T-cell (primary cell): ENCODE data around the gene COX4I1. TPM values are rescaled to one million over a fixed set of nuclear protein-coding genes. Genes with fewer than 3 reads are reported as not detected.
"Not testable (repeated sequence)": the region's sequence is repeated elsewhere in the genome, so short reads cannot be mapped to it uniquely, and the experiment has no call there.

Experiments used
- ATAC-seq, 4 experiments: fragments of 200-7000 bp in 3 of 4; fragments of 150-1000 bp in 1 of 4; cut with Tn5 transposase; replicated peaks in 1 of 4; 1 replicate in 3 of 4; 2 replicates in 1 of 4; pipeline ENCODE4 v1.10.0; 2021; ENCODE audit warnings: moderate library complexity in 3 of 4, mild to moderate bottlenecking in 2 of 4, moderate number of reproducible peaks in 1 of 4
- CTCF ChIA-PET, 2 donors: fragments of 300-600 bp; sonication (Branson Sonifier 250); formaldehyde crosslinking; loops; one replicate each; lab custom pipeline; 2022; ENCODE audit warnings: antibody characterized with exemption in 2 of 2; lab: Charles Lee
- POLR2A ChIA-PET, 2 donors: fragments of 300-600 bp; sonication (Branson Sonifier 250); formaldehyde crosslinking; loops; one replicate each; lab custom pipeline; 2022; ENCODE audit warnings: antibody characterized with exemption in 2 of 2; lab: Charles Lee
- DNase-seq, 35 experiments: peaks; one replicate each; pipeline versions ENCODE4 v3.0.0 to v3.0.0-alpha.2; 2013 to 2023
- H3K27ac ChIP-seq: one replicate; pipeline ENCODE4 v1.5.1; 2013; ENCODE audit warnings: low read length
- H3K27me3 ChIP-seq, 2 experiments: replicated peaks in 1 of 2; 1 replicate in 1 of 2; 2 replicates in 1 of 2; pipeline versions ENCODE4 v1.6.1 to v1.7.0; 2013; ENCODE audit warnings: low read length in 1 of 2, mixed read lengths in 1 of 2; ENCODE audit not compliant: control insufficient read depth in 2 of 2, insufficient read depth in 2 of 2; ENCODE audit errors: extremely low read depth in 1 of 2
- H3K36me3 ChIP-seq, 2 donors: 1 replicate in 1 of 2; 2 replicates in 1 of 2; pipeline versions ENCODE4 v1.6.1 to v1.7.0; 2013; ENCODE audit warnings: low read length in 1 of 2; ENCODE audit not compliant: control insufficient read depth in 2 of 2, insufficient read depth in 1 of 2; ENCODE audit errors: extremely low read depth in 1 of 2
- H3K4me1 ChIP-seq, 2 experiments: 1 replicate in 1 of 2; 2 replicates in 1 of 2; pipeline versions ENCODE4 v1.6.1 to v1.7.0; 2013; ENCODE audit warnings: low read length in 2 of 2, mixed read lengths in 1 of 2; ENCODE audit not compliant: insufficient read depth in 2 of 2, control insufficient read depth in 1 of 2; ENCODE audit errors: extremely low read depth in 1 of 2
- H3K4me3 ChIP-seq, 2 donors: 1 replicate in 1 of 2; 2 replicates in 1 of 2; pipeline versions ENCODE4 v1.5.1 to v1.7.0; 2013; ENCODE audit warnings: mild to moderate bottlenecking in 2 of 2, low read length in 1 of 2, moderate library complexity in 1 of 2; ENCODE audit not compliant: control insufficient read depth in 1 of 2; ENCODE audit errors: extremely low read depth in 1 of 2
- H3K9me3 ChIP-seq: 2 replicates; pipeline ENCODE4 v1.7.0; 2013
- H3K27ac Mint-ChIP-seq, 2 donors: one replicate each; pipeline ENCODE4 v1.8.0; 2020 to 2021; ENCODE audit warnings: mild to moderate bottlenecking in 2 of 2, mixed read lengths in 2 of 2
- H3K27me3 Mint-ChIP-seq, 2 donors: one replicate each; pipeline ENCODE4 v1.8.0; 2021 to 2022; ENCODE audit warnings: mixed read lengths in 2 of 2
- H3K36me3 Mint-ChIP-seq: one replicate; pipeline ENCODE4 v1.8.0; 2021; ENCODE audit warnings: mixed read lengths
- H3K4me1 Mint-ChIP-seq, 3 donors: one replicate each; pipeline ENCODE4 v1.8.0; 2020 to 2022; ENCODE audit warnings: mixed read lengths in 3 of 3, mild to moderate bottlenecking in 1 of 3
- H3K4me3 Mint-ChIP-seq, 3 donors: one replicate each; pipeline ENCODE4 v1.8.0; 2020 to 2022; ENCODE audit warnings: mild to moderate bottlenecking in 3 of 3, mixed read lengths in 3 of 3, moderate library complexity in 3 of 3
- H3K9me3 Mint-ChIP-seq, 3 donors: one replicate each; pipeline ENCODE4 v1.8.0; 2020 to 2022; ENCODE audit warnings: mixed read lengths in 3 of 3
- WGBS: methylation state at CpG from one replicate; pipeline ENCODE4 v1.1.5; 2013; ENCODE audit warnings: missing lambda C conversion rate; ENCODE audit not compliant: insufficient coverage; 5-methylcytosine and 5-hydroxymethylcytosine counted together
- total RNA-seq, 35 experiments: library from RNA in 6 of 35; stranded (reverse) in 6 of 35; fragments of 120-200 nt in 1 of 35; gene quantifications; one replicate each; pipeline versions ENCODE4 v1.2.1 to v1.2.4 and lab custom pipeline; 2013 to 2026

The COX4I1 gene
- total RNA-seq, 5 donors from 2014 or later (not counting 1 experiment from before 2014, with no cell fraction given), result 542 to 606 (median 574) TPM

GRCh38 chr16:85803570-85803969 lies 4.1 kb downstream of the COX4I1 start:
- no peaks in the 10 kb centered on the region for H3K9me3 ChIP-seq
- peaks cover 6 to 18% of the 10 kb centered on the region in 2 experiments for H3K4me1 ChIP-seq
- H3K27ac Mint-ChIP-seq, result no peak overlapping the region
- WGBS, result 67% methylated on average over 6 of the region's 14 CpGs
- POLR2A ChIA-PET, result no interaction called here
- no peak overlapping the region for H3K27ac ChIP-seq
- peaks cover 6 to 58% of the 10 kb centered on the region in 2 donors for H3K36me3 ChIP-seq
- peaks cover 37 to 40% (median 38%) of the 10 kb centered on the region in 3 donors for H3K4me1 Mint-ChIP-seq
- peaks cover 55% of the 10 kb centered on the region for H3K36me3 Mint-ChIP-seq
- no peak for DNase-seq
- H3K27me3 Mint-ChIP-seq, result no peaks in the 10 kb centered on the region
- ATAC-seq, result no peak
- H3K27me3 ChIP-seq, result no peaks in the 10 kb centered on the region
- H3K4me3 ChIP-seq, result no peak overlapping the region
- CTCF ChIA-PET, result no interaction called here
- no peaks in the 10 kb centered on the region for H3K9me3 Mint-ChIP-seq
- no peak overlapping the region for H3K4me3 Mint-ChIP-seq

GRCh38 chr16:85805442-85806045 lies 6.0 kb downstream of the COX4I1 start:
- no peak for DNase-seq
- H3K27me3 Mint-ChIP-seq, result no peaks in the 10 kb centered on the region
- no peaks in the 10 kb centered on the region for H3K9me3 ChIP-seq
- no peak overlapping the region for H3K4me3 Mint-ChIP-seq
- H3K27me3 ChIP-seq, result no peaks in the 10 kb centered on the region
- no peak overlapping the region for H3K4me3 ChIP-seq
- no peaks in the 10 kb centered on the region for H3K9me3 Mint-ChIP-seq
- no peak for ATAC-seq
- H3K27ac Mint-ChIP-seq, result peak overlapping the region in 1 of 2 donors; percentile 16
- H3K36me3 Mint-ChIP-seq, result peaks cover 60% of the 10 kb centered on the region
- H3K27ac ChIP-seq, result no peak overlapping the region
- WGBS, result 98% methylated on average over 10 of the region's 18 CpGs
- peaks cover 32 to 33% (median 32%) of the 10 kb centered on the region in 3 donors for H3K4me1 Mint-ChIP-seq
- ChIA-PET POLR2A (interaction anchor here in 1 of 2 donors (0.5 kb wide), 1 partner anchor 1566 kb away, joined by 3 read pairs; the partner anchor contains the start of gene KCNG4), CTCF (no interaction called here)
- peaks cover 3 to 7% of the 10 kb centered on the region in 2 experiments for H3K4me1 ChIP-seq
- peaks cover 6 to 58% of the 10 kb centered on the region in 2 donors for H3K36me3 ChIP-seq

- H3K4me1 Mint-ChIP-seq, result peaks cover 22 to 26% (median 23%) of the 10 kb centered on the region in 3 donors
- peaks cover 56% of the 10 kb centered on the region for H3K36me3 Mint-ChIP-seq
- no peaks in the 10 kb centered on the region for H3K9me3 Mint-ChIP-seq
- 99% methylated on average over 9 of the region's 11 CpGs for WGBS
- Histone ChIP-seq H3K27me3 (no peaks in the 10 kb centered on the region), H3K36me3 (peaks cover 6 to 52% of the 10 kb centered on the region in 2 donors), H3K9me3 (no peaks in the 10 kb centered on the region), H3K27ac (no peak overlapping the region), H3K4me3 (no peak overlapping the region), H3K4me1 (no peaks in the 10 kb centered on the region)
- H3K27ac Mint-ChIP-seq, result no peak overlapping the region
- ChIA-PET POLR2A (interaction anchor here in 1 of 2 donors (0.5 kb wide), 1 partner anchor 1567 kb away, joined by 3 read pairs; the partner anchor contains the start of gene KCNG4), CTCF (no interaction called here)
- H3K27me3 Mint-ChIP-seq, result peaks cover 0 to under 1% of the 10 kb centered on the region in 2 donors
- no peak overlapping the region for H3K4me3 Mint-ChIP-seq
- DNase-seq, result no peak
- no peak for ATAC-seq
These were observed 7.0 kb downstream of the COX4I1 start for GRCh38 chr16:85806539-85806938.

- H3K9me3 ChIP-seq, H3K4me3 Mint-ChIP-seq, POLR2A ChIA-PET, DNase-seq, H3K27me3 ChIP-seq, H3K27me3 Mint-ChIP-seq, H3K9me3 Mint-ChIP-seq, H3K27ac Mint-ChIP-seq, CTCF ChIA-PET, H3K4me3 ChIP-seq, H3K27ac ChIP-seq, ATAC-seq, H3K4me1 ChIP-seq: not testable (repeated sequence)
- Mint-ChIP-seq H3K4me1 (peaks cover 14 to 19% (median 15%) of the 10 kb centered on the region in 3 donors), H3K36me3 (peaks cover 48% of the 10 kb centered on the region)
- 100% methylated on average over 4 of the region's 6 CpGs for WGBS
- peaks cover 6 to 44% of the 10 kb centered on the region in 2 donors for H3K36me3 ChIP-seq
These were observed 7.8 kb downstream of the COX4I1 start for GRCh38 chr16:85807340-85807739.

DNA sequence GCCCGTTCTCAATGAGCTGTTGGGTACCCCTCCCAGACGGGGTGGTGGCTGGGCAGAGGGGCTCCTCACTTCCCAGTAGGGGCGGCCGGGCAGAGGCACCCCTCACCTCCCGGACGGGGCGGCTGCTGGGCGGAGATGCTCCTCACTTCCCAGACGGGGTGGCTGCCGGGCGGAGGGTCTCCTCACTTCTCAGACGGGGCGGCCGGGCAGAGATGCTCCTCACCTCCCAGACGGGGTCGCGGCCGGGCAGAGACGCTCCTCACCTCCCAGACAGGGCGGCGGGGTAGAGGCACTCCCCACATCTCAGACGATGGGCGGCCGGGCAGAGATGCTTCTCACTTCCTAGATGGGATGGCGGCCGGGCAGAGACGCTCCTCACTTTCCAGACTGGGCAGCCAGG lies 8.6 kb downstream of the COX4I1 start:
- CTCF ChIA-PET, H3K4me1 ChIP-seq: not testable (repeated sequence)

GRCh38 chr16:85808926-85809325 lies 9.4 kb downstream of the COX4I1 start:
- Histone ChIP-seq H3K4me3 (no peak overlapping the region), H3K27me3 (peaks cover 0 to 9% of the 10 kb centered on the region in 2 experiments), H3K27ac (no peak overlapping the region), H3K4me1 (no peaks in the 10 kb centered on the region), H3K9me3 (no peaks in the 10 kb centered on the region), H3K36me3 (peaks cover 6 to 29% of the 10 kb centered on the region in 2 donors)
- peaks cover 5 to 8% of the 10 kb centered on the region in 2 donors for H3K27me3 Mint-ChIP-seq
- peaks cover 33% of the 10 kb centered on the region for H3K36me3 Mint-ChIP-seq
- H3K4me3 Mint-ChIP-seq, result no peak overlapping the region
- H3K27ac Mint-ChIP-seq, result no peak overlapping the region
- ATAC-seq (no peak), DNase-seq (no peak)
- 91% methylated on average over 5 of the region's 7 CpGs for WGBS
- ChIA-PET CTCF (no interaction called here), POLR2A (no interaction called here)
- H3K9me3 Mint-ChIP-seq, result no peaks in the 10 kb centered on the region
- H3K4me1 Mint-ChIP-seq, result peaks cover 2 to 9% (median 4%) of the 10 kb centered on the region in 3 donors

More for the DNA sequence above, 8.6 kb downstream of the COX4I1 start:
- POLR2A ChIA-PET, H3K27ac ChIP-seq, H3K27me3 Mint-ChIP-seq, ATAC-seq, H3K9me3 Mint-ChIP-seq, H3K27me3 ChIP-seq, H3K9me3 ChIP-seq, H3K4me3 Mint-ChIP-seq, H3K27ac Mint-ChIP-seq, H3K4me3 ChIP-seq, DNase-seq: not testable (repeated sequence)
- peaks cover 6 to 37% of the 10 kb centered on the region in 2 donors for H3K36me3 ChIP-seq
- peaks cover 42% of the 10 kb centered on the region for H3K36me3 Mint-ChIP-seq
- peaks cover 10 to 17% (median 12%) of the 10 kb centered on the region in 3 donors for H3K4me1 Mint-ChIP-seq
- no CpG with 5 or more reads among the region's 27 CpGs for WGBS
